PC-9 (cell line): ENCODE data around the gene MSANTD4. TPM values are rescaled to one million over a fixed set of nuclear protein-coding genes. Genes with fewer than 3 reads are reported as not detected.

ENCODE experiments used
- BruUV-seq: library from RNA; stranded (reverse); fragments of 400-500 nt; replicated peaks from 2 replicates; lab custom pipeline; 2021; lab: Mats Ljungman, UMichigan
- CTCF ChIA-PET: fragments of 300-600 bp; sonication (Branson Sonifier 250); formaldehyde crosslinking; loops from one replicate; lab custom pipeline; 2022; ENCODE audit warnings: antibody characterized with exemption; lab: Charles Lee
- POLR2A ChIA-PET: fragments of 300-600 bp; sonication (Branson Sonifier 250); formaldehyde crosslinking; loops from one replicate; lab custom pipeline; 2022; ENCODE audit warnings: antibody characterized with exemption; ENCODE audit not compliant: unreplicated experiment; lab: Charles Lee
- DNase-seq, 2 experiments: peaks; one replicate each; pipeline versions ENCODE4 v3.0.0 to v3.0.0-alpha.2; 2015 to 2022; ENCODE audit warnings: mixed read lengths in 1 of 2
- H2AFZ ChIP-seq: fragments of 200-600 bp; sonication (generic); 2 replicates; pipeline ENCODE4 v1.8.1; 2017; ENCODE audit warnings: antibody characterized with exemption
- H3F3A ChIP-seq: fragments of 200-600 bp; sonication (generic); 2 replicates; pipeline ENCODE4 v1.8.1; 2017; ENCODE audit warnings: antibody characterized with exemption, mild to moderate bottlenecking, low read depth; ENCODE audit not compliant: insufficient read depth
- H3K27ac ChIP-seq: fragments of 200-600 bp; sonication (generic); 2 replicates; pipeline ENCODE4 v1.6.1; 2016; ENCODE audit warnings: mixed run types
- H3K27me3 ChIP-seq: fragments of 200-600 bp; sonication (generic); 2 replicates; pipeline ENCODE4 v1.6.1; 2016; ENCODE audit warnings: low read depth, mixed run types; ENCODE audit not compliant: insufficient read depth
- H3K36me3 ChIP-seq: fragments of 200-600 bp; sonication (generic); 2 replicates; pipeline ENCODE4 v1.6.1; 2016; ENCODE audit warnings: low read depth, mixed run types
- H3K4me1 ChIP-seq: fragments of 200-600 bp; sonication (generic); replicated peaks from 2 replicates; pipeline ENCODE4 v1.6.1; 2016; ENCODE audit warnings: mixed run types; ENCODE audit not compliant: insufficient read depth
- H3K4me2 ChIP-seq: fragments of 200-600 bp; sonication (generic); 2 replicates; pipeline ENCODE4 v1.6.1; 2017; ENCODE audit warnings: mixed run types
- H3K4me3 ChIP-seq: fragments of 200-600 bp; sonication (generic); 2 replicates; pipeline ENCODE4 v1.6.1; 2016; ENCODE audit warnings: mixed run types
- H3K79me2 ChIP-seq: fragments of 200-600 bp; sonication (generic); 2 replicates; pipeline ENCODE4 v1.6.1; 2017; ENCODE audit warnings: low read depth, mixed run types
- H3K9me2 ChIP-seq: fragments of 200-600 bp; sonication (generic); 2 replicates; pipeline ENCODE4 v1.8.1; 2017; ENCODE audit warnings: mild to moderate bottlenecking; ENCODE audit not compliant: insufficient read depth
- H3K9me3 ChIP-seq: fragments of 200-600 bp; sonication (generic); 2 replicates; pipeline ENCODE4 v1.8.1; 2016; ENCODE audit warnings: low read depth; ENCODE audit not compliant: insufficient read depth
- H4K20me1 ChIP-seq: fragments of 200-600 bp; sonication (generic); 2 replicates; pipeline ENCODE4 v1.8.1; 2017; ENCODE audit not compliant: insufficient read depth
- EZH2 ChIP-seq: fragments of 200-600 bp; sonication (generic); IDR thresholded peaks from 2 replicates; pipeline ENCODE4 v1.8.0; 2017; ENCODE audit warnings: antibody characterized with exemption, low read depth
- intact Hi-C: fragments of 100-400 bp; cut with micrococcal nuclease; formaldehyde crosslinking; loops from one replicate; pipeline ENCODE4 v1.10.0; 2022; ENCODE audit not compliant: unreplicated experiment
- total RNA-seq: library from RNA; stranded (reverse); gene quantifications from 2 replicates; pipeline ENCODE4 v1.2.3, GENCODE V29; 2021
- TF ChIP-seq, protein P1 (sequence below): fragments of 200-600 bp; sonication (generic); conservative IDR thresholded peaks from 2 replicates; pipeline ENCODE4 v1.6.1; 2017; ENCODE audit warnings: mixed run types, antibody characterized with exemption, mild to moderate bottlenecking, moderate library complexity

The MSANTD4 gene
- total RNA-seq, 1 experiment from 2014 or later: 13.6 TPM

DNA sequence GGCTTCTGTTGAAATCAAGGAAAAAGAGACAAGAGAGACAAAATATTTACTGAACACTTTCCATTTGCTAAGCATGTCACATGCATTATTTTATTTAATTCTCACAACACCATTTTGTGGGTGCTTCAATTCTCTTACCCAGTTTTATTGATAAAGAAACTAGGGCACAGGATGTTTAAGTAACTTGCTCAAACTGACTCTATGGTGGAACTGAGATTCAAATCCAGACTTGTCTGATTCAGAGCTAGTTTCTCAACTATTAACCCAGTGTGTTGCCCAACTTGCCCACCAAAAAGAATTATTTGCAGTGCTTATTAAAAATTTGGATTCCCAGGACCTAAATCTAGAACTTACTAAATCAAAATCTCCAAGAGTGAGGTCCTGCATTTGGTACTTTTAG lies 21.5 kb upstream of the MSANTD4 start:
- DNase-seq: no peak
- ChIA-PET POLR2A (no interaction called here), CTCF (no interaction called here)
- H3K27ac ChIP-seq: no peak overlapping the region
- BruUV-seq: no TSS peak
- TF ChIP-seq, protein P1, sequence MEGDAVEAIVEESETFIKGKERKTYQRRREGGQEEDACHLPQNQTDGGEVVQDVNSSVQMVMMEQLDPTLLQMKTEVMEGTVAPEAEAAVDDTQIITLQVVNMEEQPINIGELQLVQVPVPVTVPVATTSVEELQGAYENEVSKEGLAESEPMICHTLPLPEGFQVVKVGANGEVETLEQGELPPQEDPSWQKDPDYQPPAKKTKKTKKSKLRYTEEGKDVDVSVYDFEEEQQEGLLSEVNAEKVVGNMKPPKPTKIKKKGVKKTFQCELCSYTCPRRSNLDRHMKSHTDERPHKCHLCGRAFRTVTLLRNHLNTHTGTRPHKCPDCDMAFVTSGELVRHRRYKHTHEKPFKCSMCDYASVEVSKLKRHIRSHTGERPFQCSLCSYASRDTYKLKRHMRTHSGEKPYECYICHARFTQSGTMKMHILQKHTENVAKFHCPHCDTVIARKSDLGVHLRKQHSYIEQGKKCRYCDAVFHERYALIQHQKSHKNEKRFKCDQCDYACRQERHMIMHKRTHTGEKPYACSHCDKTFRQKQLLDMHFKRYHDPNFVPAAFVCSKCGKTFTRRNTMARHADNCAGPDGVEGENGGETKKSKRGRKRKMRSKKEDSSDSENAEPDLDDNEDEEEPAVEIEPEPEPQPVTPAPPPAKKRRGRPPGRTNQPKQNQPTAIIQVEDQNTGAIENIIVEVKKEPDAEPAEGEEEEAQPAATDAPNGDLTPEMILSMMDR: no peak
- no peak for TF ChIP-seq EZH2
- no peak overlapping the region for H2AFZ ChIP-seq
- H3K4me3 ChIP-seq: no peak overlapping the region
- H3F3A ChIP-seq: no peaks in the 10 kb centered on the region
- no peak overlapping the region for H3K4me2 ChIP-seq
- H4K20me1 ChIP-seq: no peaks in the 10 kb centered on the region
- H3K9me3 ChIP-seq: no peaks in the 10 kb centered on the region
- no peaks in the 10 kb centered on the region for H3K79me2 ChIP-seq
- intact Hi-C loops: no loop called here
- H3K36me3 ChIP-seq: no peaks in the 10 kb centered on the region
- peaks cover 5% of the 10 kb centered on the region; the same call in 1 of the 2 replicates for H3K4me1 ChIP-seq
- no peaks in the 10 kb centered on the region for H3K27me3 ChIP-seq
- no peaks in the 10 kb centered on the region for H3K9me2 ChIP-seq

GRCh38 chr11:106032861-106033260 lies 10.8 kb upstream of the MSANTD4 start:
- CTCF ChIA-PET: no interaction called here

DNA sequence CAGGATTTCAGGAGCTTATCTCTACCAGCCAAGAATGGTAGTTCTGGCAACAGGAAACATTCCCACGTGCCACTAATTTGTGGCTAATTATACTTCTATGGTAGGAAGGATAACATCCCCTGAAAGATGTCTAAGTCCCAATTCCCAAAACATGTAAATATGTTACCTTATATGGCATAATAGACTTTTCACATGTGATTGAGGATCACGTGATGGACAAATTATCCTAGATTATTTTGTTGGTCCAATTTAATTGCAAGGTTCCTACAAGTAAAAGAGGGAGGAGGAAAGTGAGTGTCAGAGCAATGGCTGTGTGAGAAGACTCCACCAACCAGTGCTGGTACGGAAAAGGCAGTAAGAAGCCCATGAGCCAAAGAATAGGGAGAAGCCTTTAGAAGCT lies 9.9 kb upstream of the MSANTD4 start:
- no peak for TF ChIP-seq EZH2
- TF ChIP-seq, protein P1: no peak
- H3F3A ChIP-seq: peaks cover 10% of the 10 kb centered on the region; the same call in 1 of the 2 replicates
- H2AFZ ChIP-seq: peak overlapping the region; percentile 34; the same call in 1 of the 2 replicates
- peaks cover 14% of the 10 kb centered on the region for H3K4me1 ChIP-seq
- no peaks in the 10 kb centered on the region for H3K27me3 ChIP-seq
- no peaks in the 10 kb centered on the region for H3K36me3 ChIP-seq
- peak overlapping the region; percentile 25; the same call in 1 of the 2 replicates for H3K4me2 ChIP-seq
- DNase-seq: no peak
- H3K9me3 ChIP-seq: peaks cover 4% of the 10 kb centered on the region; the same call in 1 of the 2 replicates
- H3K79me2 ChIP-seq: no peaks in the 10 kb centered on the region
- intact Hi-C loops: no loop called here
- no TSS peak for BruUV-seq
- CTCF ChIA-PET: no interaction called here
- H3K4me3 ChIP-seq: no peak overlapping the region
- H3K27ac ChIP-seq: peak overlapping the region; percentile 55
- no peaks in the 10 kb centered on the region for H4K20me1 ChIP-seq
- POLR2A ChIA-PET: no interaction called here
- H3K9me2 ChIP-seq: no peaks in the 10 kb centered on the region

More at GRCh38 chr11:106032861-106033260, 10.8 kb upstream of the MSANTD4 start:
- peaks cover 14% of the 10 kb centered on the region for H3K4me1 ChIP-seq
- intact Hi-C loops: no loop called here
- H3K79me2 ChIP-seq: no peaks in the 10 kb centered on the region
- TF ChIP-seq, protein P1: no peak
- no peak for TF ChIP-seq EZH2
- no peaks in the 10 kb centered on the region for H3K27me3 ChIP-seq
- peaks cover 10% of the 10 kb centered on the region; the same call in 1 of the 2 replicates for H3F3A ChIP-seq
- no peak overlapping the region for H3K4me3 ChIP-seq
- H3K27ac ChIP-seq: no peak overlapping the region
- peaks cover 4% of the 10 kb centered on the region; the same call in 1 of the 2 replicates for H3K9me3 ChIP-seq
- DNase-seq: no peak
- H3K9me2 ChIP-seq: no peaks in the 10 kb centered on the region
- H2AFZ ChIP-seq: no peak overlapping the region
- POLR2A ChIA-PET: no interaction called here
- BruUV-seq: no TSS peak
- H3K36me3 ChIP-seq: no peaks in the 10 kb centered on the region
- no peak overlapping the region for H3K4me2 ChIP-seq
- no peaks in the 10 kb centered on the region for H4K20me1 ChIP-seq
